GM18507 (cell line): ENCODE data around the gene POLR3F.
"Not testable (repeated sequence)": the region's sequence is repeated elsewhere in the genome, so short reads cannot be mapped to it uniquely, and the experiment has no call there.

Source experiments
- DNase-seq: peaks from one replicate; pipeline ENCODE4 v3.0.0; 2011; ENCODE audit warnings: low read depth; ENCODE audit not compliant: insufficient read length; ENCODE audit errors: extremely low spot score
- FAIRE-seq: peaks from 2 replicates; lab custom pipeline; 2011; peaks lifted over from hg19 to GRCh38; lab: Jason Lieb, UNC

The POLR3F gene

DNA sequence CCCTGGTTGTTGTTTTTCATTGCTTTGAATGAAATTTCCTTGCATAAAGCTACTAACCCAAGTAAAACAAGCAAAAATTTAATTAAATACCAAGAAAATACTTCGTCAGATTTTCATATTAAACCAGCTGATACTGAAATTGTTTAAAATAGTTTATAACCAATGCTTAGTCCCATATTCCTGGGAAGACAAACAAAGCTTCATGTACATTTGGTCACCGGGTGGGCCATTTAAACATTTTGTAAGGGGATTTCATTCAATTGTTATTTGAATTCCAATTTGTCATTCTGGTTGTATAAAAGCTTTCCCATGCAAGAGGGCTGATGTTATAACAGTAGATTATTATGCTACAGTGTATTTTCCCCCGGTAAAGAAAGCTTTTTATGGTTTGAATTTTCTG is 30.4 kb downstream of the POLR3F start:
- no peak for DNase-seq
- no peak for FAIRE-seq

DNA sequence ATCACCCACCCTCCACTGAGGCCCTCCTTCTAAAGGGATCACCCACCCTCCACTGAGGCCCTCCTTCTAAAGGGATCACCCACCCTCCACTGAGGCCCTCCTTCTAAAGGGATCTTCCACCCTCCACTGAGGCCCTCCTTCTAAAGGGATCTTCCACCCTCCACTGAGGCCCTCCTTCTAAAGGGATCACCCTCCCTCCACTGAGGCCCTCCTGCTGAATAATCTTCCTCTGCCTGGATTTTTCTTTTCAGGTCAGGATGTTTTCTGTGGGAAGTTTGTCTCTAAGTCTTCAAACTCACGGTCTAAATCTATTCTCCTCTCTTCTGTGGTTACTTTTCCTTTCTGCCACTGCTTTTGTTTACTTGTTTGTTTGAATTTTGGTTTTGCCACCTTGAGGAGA is 34.5 kb downstream of the POLR3F start:
- FAIRE-seq, DNase-seq: not testable (repeated sequence)

DNA sequence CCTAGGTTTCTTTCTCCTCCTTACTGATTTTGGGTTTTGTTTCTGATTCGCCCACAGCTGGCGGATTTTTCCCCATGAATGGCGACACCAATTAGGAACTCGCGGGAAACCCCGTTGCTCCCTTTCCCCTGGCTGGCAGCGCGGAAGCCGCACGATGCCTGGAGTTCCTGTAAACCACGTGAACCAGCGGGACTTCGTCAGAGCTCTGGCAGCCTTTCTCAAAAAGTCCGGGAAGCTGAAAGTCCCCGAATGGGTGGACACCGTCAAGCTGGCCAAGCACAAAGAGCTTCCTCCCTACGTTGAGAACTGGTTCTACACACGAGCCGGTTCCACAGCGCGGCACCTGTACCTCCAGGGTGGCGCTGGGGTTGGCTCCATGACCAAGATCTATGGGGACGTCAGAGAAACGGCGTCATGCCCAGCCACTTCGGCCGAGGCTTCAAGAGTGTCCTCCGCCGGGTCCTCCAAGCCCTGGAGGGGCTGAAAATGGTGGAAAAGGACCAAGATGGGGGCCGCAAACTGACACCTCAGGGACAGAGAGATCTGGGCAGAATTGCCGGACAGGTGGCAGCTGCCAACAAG is 37.4 kb downstream of the POLR3F start:
- DNase-seq (no peak), FAIRE-seq (no peak)

DNA sequence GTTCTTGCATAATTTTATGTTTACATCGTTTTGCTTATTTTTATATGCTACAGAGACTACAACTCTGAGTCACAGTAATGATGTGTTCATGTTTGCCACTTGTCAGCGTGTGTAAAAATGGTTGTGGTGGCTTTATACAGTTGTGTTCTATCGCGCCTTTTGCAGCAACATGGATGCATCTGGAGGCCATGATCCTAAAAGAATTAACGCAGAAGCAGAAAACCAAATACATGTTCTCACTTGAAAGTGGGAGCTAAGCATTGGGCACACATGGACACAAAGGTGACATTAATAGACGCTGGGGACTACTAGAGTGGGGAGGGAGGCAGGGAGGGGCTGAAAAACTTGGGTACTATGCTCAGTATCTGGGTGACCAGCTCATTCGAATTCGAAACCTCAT is 39.6 kb downstream of the POLR3F start:
- FAIRE-seq, result no peak
- no peak for DNase-seq

DNA sequence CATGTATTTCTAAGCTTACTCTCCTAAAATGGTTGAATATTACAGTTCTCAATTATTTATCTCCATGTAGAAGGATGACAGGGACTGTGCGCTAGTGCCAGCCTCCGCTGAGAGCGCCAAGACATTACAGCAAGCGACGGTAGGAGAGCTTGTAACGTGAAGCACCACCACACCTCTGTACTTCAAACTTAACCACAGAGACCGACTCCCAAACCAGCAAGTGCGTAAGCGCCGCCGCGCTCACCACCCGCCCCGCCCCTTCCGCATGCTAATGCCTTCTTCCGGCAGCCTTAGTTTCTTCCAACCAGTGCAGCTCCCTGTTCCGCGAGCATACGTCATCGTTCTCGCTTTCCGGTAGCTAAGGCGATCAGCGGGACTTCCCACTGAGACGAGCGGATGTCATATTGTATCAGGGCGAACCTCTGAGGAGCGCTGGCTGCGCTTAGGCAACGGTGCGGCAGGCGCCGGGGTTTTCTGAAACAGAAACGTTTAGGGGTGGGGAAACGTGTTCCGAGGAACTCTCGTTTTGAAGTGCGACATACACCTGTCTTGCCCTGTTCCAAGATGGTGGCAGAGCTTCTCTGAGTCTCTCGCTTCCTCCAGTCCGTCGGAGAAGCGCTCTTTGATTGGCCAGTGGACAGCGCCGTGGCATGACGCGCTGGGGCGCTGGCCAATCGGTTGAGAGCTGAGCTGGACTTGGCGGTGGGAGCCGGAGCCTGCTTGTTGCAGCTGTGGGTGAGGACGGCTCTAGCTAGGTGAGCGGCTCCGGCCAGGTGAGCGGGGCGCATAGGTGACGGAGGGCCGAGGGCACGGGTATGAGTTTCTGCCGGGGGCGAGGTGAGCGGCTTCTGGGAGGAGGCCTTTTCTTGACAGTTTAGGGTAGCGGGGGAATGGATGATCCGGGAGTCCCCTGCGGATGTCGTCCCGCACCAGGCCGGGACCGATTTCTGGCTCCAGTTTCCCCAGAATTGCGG is 40.3 kb downstream of the POLR3F start, which contains the start of gene SEC23B:
SEC23B (plus strand) TSS at position 723 of the 974 bp plus-strand sequence. CDS start 2,896 bp downstream, outside the sequence.
- DNase-seq, result peak; percentile 88
- peak; percentile 98 for FAIRE-seq

DNA sequence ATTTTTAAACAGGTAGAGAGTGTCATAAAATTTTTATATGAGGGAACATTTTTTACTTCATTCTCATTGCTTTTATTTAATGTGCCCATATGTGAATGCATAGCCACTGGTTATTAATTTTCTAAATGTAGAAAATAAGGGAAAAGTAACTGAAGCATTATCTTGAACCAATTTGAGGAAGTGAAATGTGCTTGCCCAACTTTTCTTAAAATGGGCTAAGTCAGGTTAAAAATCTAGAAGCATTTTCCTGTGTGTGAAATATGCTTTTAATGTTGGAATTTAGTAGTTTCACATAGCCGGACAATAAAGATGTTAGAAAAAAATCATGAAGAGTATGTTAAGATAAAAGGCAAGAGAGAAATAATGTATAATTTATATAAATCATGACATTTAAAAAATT is 44.4 kb downstream of the POLR3F start:
- DNase-seq, result no peak
- FAIRE-seq, result no peak

DNA sequence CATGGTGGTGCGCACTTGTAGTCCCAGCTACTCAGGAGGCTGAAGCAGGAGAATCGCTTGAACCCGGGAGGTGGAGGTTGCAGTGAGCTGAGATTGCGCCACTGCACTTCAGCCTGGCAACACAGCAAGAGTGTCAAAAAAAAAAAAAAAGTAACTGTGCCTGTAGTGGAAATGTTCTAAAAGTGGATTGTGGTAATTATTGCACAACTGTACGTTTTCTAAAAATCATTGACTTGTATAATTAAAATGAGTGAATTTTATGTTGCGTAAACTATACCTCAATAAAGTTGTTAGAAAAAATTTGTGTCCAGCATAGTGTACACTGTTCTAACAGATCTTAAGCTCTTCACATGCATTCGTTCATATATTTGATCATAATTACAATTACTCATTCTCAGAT is 46.0 kb downstream of the POLR3F start:
- FAIRE-seq, result no peak
- no peak for DNase-seq

DNA sequence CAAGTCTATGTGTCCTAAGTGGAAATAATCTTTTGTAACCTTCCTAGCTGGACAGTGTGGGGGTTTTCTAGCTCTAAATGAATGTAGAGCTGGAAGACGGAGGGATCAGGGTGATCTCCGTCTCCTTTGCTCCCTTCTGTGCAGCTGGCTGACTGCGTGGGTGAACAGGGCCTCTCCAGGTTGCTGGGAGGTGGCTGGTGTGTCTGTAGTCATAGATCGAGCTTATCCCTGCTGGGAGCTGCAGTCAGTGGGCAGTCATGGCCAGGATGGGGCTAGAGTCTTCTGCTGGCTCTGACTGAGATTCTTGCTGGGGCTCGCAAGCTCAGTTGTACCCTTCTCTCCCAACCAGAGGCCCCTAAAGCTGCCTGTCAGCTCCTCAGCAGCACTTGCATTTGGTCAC is 46.9 kb downstream of the POLR3F start:
- FAIRE-seq (no peak), DNase-seq (no peak)

DNA sequence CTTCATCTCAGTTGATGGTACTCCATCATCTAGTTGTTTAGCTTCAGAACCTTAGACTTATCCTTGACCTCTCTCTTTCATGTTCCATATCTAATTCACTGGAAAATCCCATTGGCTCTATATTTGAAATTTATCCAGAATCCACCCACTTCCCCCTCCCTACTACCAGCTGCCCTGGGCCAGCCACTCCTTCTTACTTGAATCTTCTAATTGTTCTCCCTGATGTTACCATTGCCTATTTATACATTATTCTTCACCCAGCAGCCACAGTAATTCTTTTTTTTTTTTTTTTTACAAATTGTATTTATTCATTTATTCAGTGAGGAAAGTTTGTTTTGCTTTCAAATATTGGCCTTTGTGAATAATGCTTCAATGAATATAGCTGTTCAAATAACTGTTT is 48.8 kb downstream of the POLR3F start:
- DNase-seq, result no peak
- FAIRE-seq, result no peak

DNA sequence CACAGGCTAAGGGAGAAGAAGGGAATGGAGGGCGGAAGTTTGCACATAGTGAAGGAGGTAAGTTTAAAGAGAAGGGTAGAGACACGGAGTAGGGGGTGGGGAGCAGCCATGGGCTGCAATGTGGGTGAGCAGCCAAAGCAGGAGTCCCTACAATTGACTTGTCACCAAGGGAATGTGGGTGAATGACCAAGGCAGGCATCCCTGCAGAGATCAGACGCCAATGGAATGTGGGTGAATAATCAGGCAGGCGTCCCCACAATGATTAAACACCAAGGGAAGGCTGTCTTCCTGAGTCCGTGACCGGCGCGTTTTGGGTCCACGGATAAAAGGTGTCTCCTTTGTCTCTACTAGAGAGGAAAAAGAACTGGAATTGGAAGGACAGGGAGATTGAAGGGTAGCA is 54.9 kb downstream of the POLR3F start:
- DNase-seq, result not testable (repeated sequence)

DNA sequence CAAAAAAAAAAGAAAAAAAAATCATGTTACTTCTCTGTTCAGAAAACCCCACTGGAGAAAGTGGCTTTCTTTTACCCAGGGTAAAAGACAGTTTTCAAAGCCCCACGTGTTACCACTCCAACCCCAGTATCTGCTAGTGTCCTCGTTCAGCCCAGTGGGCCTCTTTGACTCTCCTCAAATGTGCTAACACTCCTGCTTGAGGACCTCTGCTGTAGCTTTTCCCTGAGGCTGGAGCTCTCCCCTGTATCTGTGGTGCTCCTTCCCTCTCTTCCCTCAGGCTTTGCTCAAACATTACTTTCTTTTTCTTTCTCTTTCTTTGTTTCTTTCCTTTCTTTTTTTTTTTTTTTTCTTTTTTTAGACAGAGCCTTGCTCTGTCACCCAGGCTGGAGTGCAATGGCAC is 55.9 kb downstream of the POLR3F start:
- FAIRE-seq (no peak), DNase-seq (no peak)

More for the DNA sequence above, 54.9 kb downstream of the POLR3F start:
- FAIRE-seq, result not testable (repeated sequence)

DNA sequence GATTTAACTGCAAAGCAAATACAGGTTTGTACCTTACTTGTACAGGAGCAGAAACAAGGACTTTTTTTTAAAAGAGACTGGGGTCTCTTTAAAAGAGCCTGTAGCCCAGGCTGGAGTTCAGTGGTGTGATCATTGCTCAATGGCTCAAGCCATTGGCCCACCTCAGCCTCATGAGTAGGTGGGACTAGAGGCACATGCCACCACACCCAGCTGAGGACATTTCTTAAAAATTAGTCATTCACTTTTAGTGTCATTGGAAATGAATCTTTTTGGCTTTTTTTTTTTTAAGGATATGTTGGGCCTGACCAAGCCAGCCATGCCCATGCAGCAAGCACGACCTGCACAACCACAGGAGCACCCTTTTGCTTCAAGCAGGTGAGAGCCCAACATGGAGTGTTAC is 57.5 kb downstream of the POLR3F start:
- no peak for FAIRE-seq

DNA sequence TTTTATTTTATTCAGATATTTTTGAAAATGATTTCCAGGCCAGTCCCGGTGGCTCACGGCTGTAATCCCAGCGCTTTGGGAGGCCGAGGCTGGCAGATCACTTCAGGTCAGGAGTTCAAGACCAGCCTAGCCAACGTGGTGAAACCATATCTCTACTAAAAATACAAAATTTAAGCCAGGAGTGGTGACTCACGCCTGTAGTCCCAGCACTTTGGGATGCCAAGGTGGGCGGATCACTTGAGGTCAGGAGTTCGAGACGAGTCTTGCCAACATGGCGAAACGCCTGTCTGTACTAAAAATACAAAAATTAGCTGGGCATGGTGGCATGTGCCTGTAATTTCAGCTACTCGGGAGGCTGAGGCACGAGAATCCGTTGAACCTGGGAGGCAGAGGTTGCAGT is 59.6 kb downstream of the POLR3F start:
- not testable (repeated sequence) for FAIRE-seq

More for the DNA sequence above, 57.5 kb downstream of the POLR3F start:
- DNase-seq, result no peak

DNA sequence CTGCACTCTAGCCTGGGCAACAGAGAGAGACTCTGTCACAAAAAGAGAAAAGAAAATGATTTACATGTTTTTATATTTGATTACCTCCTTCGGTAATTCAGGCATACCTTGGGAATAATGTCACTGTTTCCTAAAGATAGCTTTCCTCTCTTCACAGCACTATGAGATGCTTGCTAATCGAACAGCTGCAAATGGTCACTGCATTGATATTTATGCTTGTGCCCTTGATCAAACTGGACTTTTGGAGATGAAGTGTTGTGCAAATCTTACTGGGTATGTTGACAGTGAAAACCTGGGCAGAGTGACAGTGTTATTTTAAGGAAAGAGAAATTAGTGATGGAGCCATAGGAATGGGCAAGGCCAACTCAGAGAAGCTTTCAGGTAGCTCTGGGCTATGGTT is 60.1 kb downstream of the POLR3F start:
- DNase-seq (no peak), FAIRE-seq (no peak)

More for the DNA sequence above, 59.6 kb downstream of the POLR3F start:
- DNase-seq, result not testable (repeated sequence)

DNA sequence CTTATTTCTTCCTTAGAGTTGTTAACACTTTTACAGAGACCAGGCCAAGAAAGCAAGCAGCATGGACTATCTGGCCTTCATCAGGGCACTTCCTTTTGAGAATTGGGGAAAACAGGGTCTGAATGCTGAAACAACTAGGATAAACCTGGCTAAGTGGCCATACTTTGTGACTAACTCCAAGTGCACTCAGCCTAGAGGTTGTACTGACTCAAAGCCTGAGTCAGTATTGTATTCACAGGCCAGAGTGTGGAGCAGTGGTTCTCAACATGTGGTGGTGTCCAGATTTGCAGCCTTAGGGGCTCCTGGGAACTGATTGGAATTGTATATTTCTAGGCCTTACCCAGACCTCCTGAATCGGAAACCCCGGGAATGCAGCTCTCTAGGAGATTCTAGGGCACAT is 60.6 kb downstream of the POLR3F start:
- FAIRE-seq, result no peak

DNA sequence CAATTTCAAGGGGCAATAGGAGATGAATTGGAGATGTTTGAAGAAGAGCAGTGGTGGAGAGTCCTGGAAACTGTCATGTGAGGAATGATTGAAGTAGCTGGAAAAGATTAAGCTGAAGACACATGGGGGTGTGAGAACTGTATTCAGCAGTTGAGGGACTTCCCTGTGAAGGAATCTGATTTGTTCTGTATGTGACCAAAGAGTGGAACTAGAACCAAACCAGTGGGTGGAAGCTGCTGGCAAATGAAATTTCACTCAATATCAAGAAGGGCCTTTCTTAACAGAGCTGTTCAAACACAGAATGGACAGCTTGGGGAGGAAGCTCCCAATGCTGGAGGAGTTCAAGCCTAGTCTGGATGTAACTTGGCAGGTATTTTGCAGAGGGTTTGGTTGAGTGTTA is 61.9 kb downstream of the POLR3F start:
- FAIRE-seq (no peak), DNase-seq (no peak)

More for the DNA sequence above, 60.6 kb downstream of the POLR3F start:
- DNase-seq, result no peak

DNA sequence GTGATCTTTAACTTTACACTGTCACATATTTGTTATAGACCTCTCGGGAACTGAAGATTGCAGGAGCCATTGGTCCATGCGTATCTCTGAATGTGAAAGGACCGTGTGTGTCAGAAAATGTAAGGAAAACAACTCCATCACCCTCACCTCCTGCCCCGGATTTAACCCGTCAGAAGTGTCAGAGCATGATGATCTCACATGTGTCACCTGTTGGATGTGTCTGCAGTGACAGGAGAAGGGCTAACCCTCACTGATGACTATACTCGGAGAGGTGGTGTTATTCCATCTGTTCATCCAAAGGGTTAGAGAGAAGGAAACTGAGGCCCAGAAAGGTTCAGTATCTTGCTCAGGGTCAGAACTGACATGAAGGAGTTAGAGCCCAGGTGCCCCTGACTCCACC is 65.4 kb downstream of the POLR3F start:
- FAIRE-seq, result no peak
- no peak for DNase-seq

DNA sequence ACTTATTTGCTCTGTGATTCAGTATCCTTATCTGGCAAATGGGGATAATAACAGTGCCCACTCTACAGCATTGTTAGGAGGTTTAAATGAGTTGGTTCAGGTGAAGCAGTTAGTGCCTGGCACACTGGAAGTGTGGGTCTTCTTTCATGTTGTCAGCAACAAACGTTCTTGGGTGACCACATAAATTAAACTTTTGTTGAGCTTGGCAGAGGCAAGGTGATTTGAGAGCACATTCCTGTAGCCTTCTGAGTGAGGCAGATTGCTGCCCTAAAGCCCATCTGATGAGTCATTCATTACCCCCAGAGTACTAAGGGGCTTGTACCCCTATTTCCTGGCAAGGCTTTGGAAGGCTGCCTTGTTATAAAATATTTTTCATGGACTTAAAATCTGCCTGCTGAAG is 66.3 kb downstream of the POLR3F start:
- DNase-seq, result no peak
- no peak for FAIRE-seq

DNA sequence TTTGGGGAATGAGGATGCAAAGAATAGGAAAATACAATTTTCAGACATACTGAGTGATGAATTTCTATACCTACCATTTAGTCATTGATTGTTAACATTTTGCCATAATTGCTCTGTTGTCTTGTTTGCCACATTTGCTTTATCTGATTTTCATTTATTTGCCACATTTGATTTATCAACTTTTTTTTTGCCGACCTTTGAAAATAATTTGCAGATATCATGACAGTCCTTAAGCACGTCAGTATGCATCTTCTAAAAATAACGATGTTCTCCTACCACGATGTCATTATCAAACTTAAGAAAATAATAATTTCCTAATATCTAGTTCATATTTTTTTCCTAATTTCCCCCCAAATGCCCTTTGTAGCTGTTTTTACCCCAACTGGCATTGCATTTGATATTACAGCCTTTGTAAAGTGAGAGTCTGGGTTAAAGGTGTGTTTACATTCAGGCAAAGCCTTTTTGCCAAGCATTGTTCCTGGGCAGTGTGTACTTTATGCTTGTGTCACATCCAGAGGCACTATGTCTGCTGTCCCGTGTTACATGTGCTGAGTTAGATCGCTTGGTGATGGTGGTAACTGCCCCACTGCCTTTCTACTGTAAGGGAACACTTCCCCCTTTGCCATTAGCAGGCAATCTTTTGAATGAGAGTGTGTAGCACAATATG is 66.9 kb downstream of the POLR3F start:
- FAIRE-seq (no peak), DNase-seq (no peak)
